ENCODE results near the gene RSBN1.

GRCh38 chr1:113821916-113822315 is 9.6 kb upstream of the RSBN1 start:
- TF ChIP-seq CTCF (IDR thresholded peaks at IDR 0.05; ENCODE audit: insufficient read depth, low read length, poor library complexity, severe bottlenecking) (no peak), EZH2phosphoT487 (conservative IDR thresholded peaks at IDR 0.05; ENCODE audit: low read length) (no peak)
